HepG2 (cell line): ENCODE measurements around the gene EIF5B.
"Not testable (repeated sequence)": the region's sequence is repeated elsewhere in the genome, so short reads cannot be mapped to it uniquely, and the experiment has no call there.

ENCODE experiments used
- EP300 ChIP-seq, 3 experiments: sonication (generic) in 1 of 3; formaldehyde crosslinking in 1 of 3; IDR thresholded peaks; 2 replicates each; pipeline versions ENCODE4 v1.5.1 to v1.6.1; 2011 to 2020; ENCODE audit warnings: low read depth in 2 of 3, low read length in 2 of 3, borderline replicate concordance in 1 of 3, improper control_type of control experiment in 1 of 3, mild to moderate bottlenecking in 1 of 3, missing genetic modification reagents in 1 of 3, moderate library complexity in 1 of 3
- ZFP36 ChIP-seq: fragments of 150-350 bp; IDR thresholded peaks from 2 replicates; pipeline ENCODE4 v1.6.1; 2018; ENCODE audit warnings: borderline replicate concordance, low read length, low read depth; ENCODE audit not compliant: partially characterized antibody
- ZNF274 ChIP-seq: sonication (generic); formaldehyde crosslinking; IDR thresholded peaks from 2 replicates; pipeline ENCODE4 v1.5.1; 2020; ENCODE audit warnings: mild to moderate bottlenecking, missing genetic modification reagents

DNA sequence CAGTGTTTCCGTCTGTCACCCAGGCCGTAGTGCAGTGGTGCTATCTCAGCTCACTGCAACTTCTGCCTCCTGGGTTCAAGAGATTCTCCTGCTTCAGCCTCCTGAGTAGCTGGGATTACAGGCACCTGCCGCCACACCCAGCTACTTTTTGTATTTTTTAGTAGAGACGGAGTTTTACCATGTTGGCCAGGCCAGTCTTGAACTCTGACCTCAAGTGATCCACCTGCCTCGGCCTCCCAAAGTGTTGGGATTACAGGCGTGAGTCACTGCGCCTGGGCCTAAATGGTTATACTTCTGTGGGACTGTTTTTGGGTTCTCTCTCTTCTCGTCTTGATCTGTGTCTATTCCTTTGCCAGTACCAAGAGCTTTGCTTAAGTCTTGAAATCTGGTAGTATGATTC lies 17.6 kb downstream of the EIF5B start:
- not testable (repeated sequence) for TF ChIP-seq ZNF274 (CRISPR knock-in tag); ZFP36; EP300 (IDR thresholded peaks at IDR 0.05; ENCODE audit: low read depth in 2 of 2, low read length in 2 of 2); EP300 (CRISPR knock-in tag; IDR thresholded peaks at IDR 0.05; ENCODE audit: borderline replicate concordance)
